Measurements from ENCODE around the gene MAMSTR.

Gene MAMSTR

GRCh38 chr19:48750771-48751504, 31.4 kb upstream of the MAMSTR start:
- H3K27me3 Mint-ChIP-seq = peaks cover 19% of the 10 kb centered on the region
- no peaks in the 10 kb centered on the region for H3K36me3 Mint-ChIP-seq
- H3K4me1 Mint-ChIP-seq = peaks cover 22% of the 10 kb centered on the region
- no peaks in the 10 kb centered on the region for H3K9me3 Mint-ChIP-seq
- no peak overlapping the region for H3K27ac Mint-ChIP-seq
- no peak overlapping the region for H3K4me3 Mint-ChIP-seq

- Mint-ChIP-seq H3K27ac (no peak overlapping the region), H3K9me3 (no peaks in the 10 kb centered on the region), H3K27me3 (peaks cover 17% of the 10 kb centered on the region), H3K4me1 (peaks cover 24% of the 10 kb centered on the region), H3K4me3 (no peak overlapping the region), H3K36me3 (no peaks in the 10 kb centered on the region)
These were observed 30.8 kb upstream of the MAMSTR start for GRCh38 chr19:48750351-48750750.

GRCh38 chr19:48749571-48750198, 30.2 kb upstream of the MAMSTR start:
- Mint-ChIP-seq H3K4me3 (no peak overlapping the region), H3K27me3 (peaks cover 20% of the 10 kb centered on the region), H3K4me1 (peaks cover 24% of the 10 kb centered on the region), H3K9me3 (no peaks in the 10 kb centered on the region), H3K27ac (no peak overlapping the region), H3K36me3 (no peaks in the 10 kb centered on the region)

GRCh38 chr19:48746738-48747575, 27.4 kb upstream of the MAMSTR start, which contains the start of gene IZUMO1:
Gene IZUMO1 (minus strand): TSS chr19:48746909. CDS start chr19:48745859, 1,050 bp downstream.
- Mint-ChIP-seq H3K36me3 (no peaks in the 10 kb centered on the region), H3K27me3 (peaks cover 10% of the 10 kb centered on the region), H3K4me3 (no peak within 1 kb of the TSS), H3K27ac (peak within 1 kb of the TSS; percentile 19), H3K4me1 (peaks cover 12% of the 10 kb centered on the region), H3K9me3 (no peaks in the 10 kb centered on the region)

- H3K9me3 Mint-ChIP-seq = no peaks in the 10 kb centered on the region
- peaks cover 11% of the 10 kb centered on the region for H3K4me1 Mint-ChIP-seq
- peak overlapping the region; percentile 19 for H3K27ac Mint-ChIP-seq
- H3K4me3 Mint-ChIP-seq = no peak overlapping the region
- no peaks in the 10 kb centered on the region for H3K36me3 Mint-ChIP-seq
- H3K27me3 Mint-ChIP-seq = peaks cover 10% of the 10 kb centered on the region
These were observed 26.6 kb upstream of the MAMSTR start for GRCh38 chr19:48746110-48746509.

- Mint-ChIP-seq H3K36me3 (no peaks in the 10 kb centered on the region), H3K27ac (no peak overlapping the region), H3K4me3 (no peak overlapping the region), H3K4me1 (peaks cover 12% of the 10 kb centered on the region), H3K27me3 (peaks cover 10% of the 10 kb centered on the region), H3K9me3 (no peaks in the 10 kb centered on the region)
These were observed 25.9 kb upstream of the MAMSTR start for GRCh38 chr19:48745208-48745995.

GRCh38 chr19:48742096-48742495, 22.6 kb upstream of the MAMSTR start:
- H3K27ac Mint-ChIP-seq = no peak overlapping the region
- H3K4me3 Mint-ChIP-seq = no peak overlapping the region
- no peaks in the 10 kb centered on the region for H3K9me3 Mint-ChIP-seq
- peaks cover 10% of the 10 kb centered on the region for H3K27me3 Mint-ChIP-seq
- H3K4me1 Mint-ChIP-seq = peaks cover 15% of the 10 kb centered on the region
- H3K36me3 Mint-ChIP-seq = no peaks in the 10 kb centered on the region

- no peak overlapping the region for H3K4me3 Mint-ChIP-seq
- peaks cover 15% of the 10 kb centered on the region for H3K4me1 Mint-ChIP-seq
- no peak overlapping the region for H3K27ac Mint-ChIP-seq
- H3K27me3 Mint-ChIP-seq = peaks cover 10% of the 10 kb centered on the region
- no peaks in the 10 kb centered on the region for H3K36me3 Mint-ChIP-seq
- no peaks in the 10 kb centered on the region for H3K9me3 Mint-ChIP-seq
These were observed 21.8 kb upstream of the MAMSTR start for GRCh38 chr19:48741129-48741999.

GRCh38 chr19:48740164-48740972, 20.8 kb upstream of the MAMSTR start, which contains the start of gene RASIP1:
Gene RASIP1 (minus strand): TSS chr19:48740610. CDS start chr19:48740282, 328 bp downstream.
- peaks cover 4% of the 10 kb centered on the region for H3K27me3 Mint-ChIP-seq
- no peak within 1 kb of the TSS for H3K27ac Mint-ChIP-seq
- peaks cover 9% of the 10 kb centered on the region for H3K4me1 Mint-ChIP-seq
- H3K9me3 Mint-ChIP-seq = no peaks in the 10 kb centered on the region
- H3K4me3 Mint-ChIP-seq = no peak within 1 kb of the TSS
- H3K36me3 Mint-ChIP-seq = no peaks in the 10 kb centered on the region

- no peaks in the 10 kb centered on the region for H3K9me3 Mint-ChIP-seq
- peaks cover 9% of the 10 kb centered on the region for H3K4me1 Mint-ChIP-seq
- H3K27me3 Mint-ChIP-seq = peaks cover 2% of the 10 kb centered on the region
- H3K4me3 Mint-ChIP-seq = no peak overlapping the region
- no peaks in the 10 kb centered on the region for H3K36me3 Mint-ChIP-seq
- no peak overlapping the region for H3K27ac Mint-ChIP-seq
These were observed 20.1 kb upstream of the MAMSTR start for GRCh38 chr19:48739404-48740163.

- Mint-ChIP-seq H3K36me3 (no peaks in the 10 kb centered on the region), H3K9me3 (no peaks in the 10 kb centered on the region), H3K4me3 (peak overlapping the region; percentile 68), H3K4me1 (peaks cover 9% of the 10 kb centered on the region), H3K27me3 (no peaks in the 10 kb centered on the region), H3K27ac (peak overlapping the region; percentile 51)
These were observed 19.3 kb upstream of the MAMSTR start for GRCh38 chr19:48738557-48739403.

GRCh38 chr19:48737360-48737998, 18.0 kb upstream of the MAMSTR start:
- Mint-ChIP-seq H3K4me1 (peaks cover 9% of the 10 kb centered on the region), H3K9me3 (no peaks in the 10 kb centered on the region), H3K27me3 (no peaks in the 10 kb centered on the region), H3K36me3 (no peaks in the 10 kb centered on the region), H3K27ac (peak overlapping the region; percentile 65), H3K4me3 (no peak overlapping the region)
